Measurements from ENCODE around the gene DCP2.
A peak's percentile ranks its signal among the peaks of the same experiment; 100 is the strongest.
"Not testable (repeated sequence)": the region's sequence is repeated elsewhere in the genome, so short reads cannot be mapped to it uniquely, and the experiment has no call there.

Gene DCP2

DNA sequence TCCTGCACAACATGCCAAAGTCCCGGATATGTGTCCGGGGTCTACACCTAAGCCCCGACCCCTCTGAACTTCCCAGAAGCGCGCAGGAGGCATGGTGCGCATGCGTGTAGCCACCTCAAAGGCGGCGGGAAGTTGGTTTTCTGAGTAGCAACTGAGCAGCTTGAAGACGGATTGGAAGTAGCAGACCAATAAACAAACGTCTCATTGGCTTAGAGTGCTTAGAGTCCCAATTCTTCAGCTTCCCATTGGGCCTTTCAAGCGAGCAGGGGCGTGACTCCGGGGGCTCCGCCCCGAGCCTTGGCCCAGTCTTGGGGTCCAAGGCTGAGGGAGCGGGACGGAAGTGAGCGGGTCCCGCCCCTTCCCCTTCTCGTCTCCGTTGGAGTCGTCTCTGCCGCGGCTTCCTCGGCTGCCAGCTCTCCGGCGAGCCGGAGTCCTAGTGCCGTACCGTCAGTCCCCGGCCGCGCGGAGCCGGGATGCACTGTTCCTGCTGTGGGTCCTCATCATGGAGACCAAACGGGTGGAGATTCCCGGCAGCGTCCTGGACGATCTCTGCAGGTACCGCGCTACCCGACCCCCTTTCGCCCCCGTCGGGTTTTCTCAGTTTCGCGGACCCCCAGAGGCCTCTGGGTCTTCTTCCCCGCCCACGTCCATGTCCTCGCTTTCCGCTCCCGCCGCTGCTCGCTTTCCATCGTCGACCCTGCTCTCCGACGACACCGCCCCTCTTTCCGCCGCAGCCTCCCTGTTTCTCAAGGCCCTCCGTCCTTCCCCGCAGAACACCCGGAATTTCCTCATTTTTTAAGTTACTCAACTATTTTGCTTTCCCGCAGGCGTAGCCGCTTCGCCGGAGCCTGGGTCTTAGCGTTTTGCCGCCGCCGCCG lies at the start of gene DCP2:
TSS of gene DCP2 (plus strand) at position 367 of the 878 bp plus-strand sequence. CDS start at position 503, 136 bp downstream.
- DNase-seq (ENCODE audit: low read depth in 1 of 2, low spot score in 1 of 2) = peak; percentile 85 to 89

DNA sequence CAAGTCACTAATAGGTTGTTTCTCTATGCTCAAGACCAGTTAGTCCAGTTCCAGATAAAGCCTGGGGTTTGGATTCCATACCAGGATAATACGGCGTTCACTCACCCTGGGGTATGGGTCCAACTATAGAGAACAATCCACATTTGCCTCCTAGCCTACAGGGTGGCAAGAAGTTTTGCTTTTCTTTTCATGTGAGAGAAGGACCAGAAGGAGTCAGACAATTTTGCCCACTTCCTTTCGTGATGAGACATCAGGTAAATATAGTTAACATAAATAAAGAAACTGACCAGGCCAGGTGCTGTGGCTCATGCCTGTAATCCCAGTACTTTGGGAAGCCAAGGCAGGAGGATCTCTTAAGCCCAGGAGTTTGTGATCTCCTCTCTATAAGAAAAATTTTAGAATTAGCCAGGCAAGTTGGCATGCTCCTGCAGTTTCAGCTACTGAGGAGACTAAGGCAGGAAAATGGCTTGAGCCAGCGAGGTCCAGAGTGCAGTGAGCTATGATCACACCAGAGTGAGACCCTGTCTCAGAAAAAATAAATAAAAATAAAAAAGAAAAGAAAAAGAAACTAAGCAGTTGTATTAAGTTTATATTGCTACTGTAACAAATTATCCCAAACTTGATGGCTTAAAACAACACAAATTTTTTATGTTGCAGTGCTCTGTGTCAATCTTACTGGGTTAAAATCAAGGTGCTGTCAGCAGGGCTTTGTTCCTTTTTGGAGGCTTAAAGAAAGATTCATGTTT lies 47.1 kb upstream of the DCP2 start:
- DNase-seq (ENCODE audit: low read depth in 1 of 2, low spot score in 1 of 2) = no peak

DNA sequence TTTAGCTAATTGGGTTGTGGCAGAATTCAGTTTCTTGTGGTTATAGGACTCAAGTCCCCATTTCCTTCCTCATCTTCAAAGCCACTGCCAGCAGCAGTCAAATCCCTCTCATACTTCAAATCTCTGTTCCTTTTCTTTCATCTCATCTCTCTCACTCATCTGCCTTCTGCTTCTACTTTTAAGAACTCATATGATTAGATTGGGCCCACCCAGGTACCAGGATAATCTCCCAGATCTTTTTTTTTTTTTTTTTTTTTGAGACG lies 46.6 kb upstream of the DCP2 start:
- DNase-seq (ENCODE audit: low read depth in 1 of 2, low spot score in 1 of 2) = no peak

DNA sequence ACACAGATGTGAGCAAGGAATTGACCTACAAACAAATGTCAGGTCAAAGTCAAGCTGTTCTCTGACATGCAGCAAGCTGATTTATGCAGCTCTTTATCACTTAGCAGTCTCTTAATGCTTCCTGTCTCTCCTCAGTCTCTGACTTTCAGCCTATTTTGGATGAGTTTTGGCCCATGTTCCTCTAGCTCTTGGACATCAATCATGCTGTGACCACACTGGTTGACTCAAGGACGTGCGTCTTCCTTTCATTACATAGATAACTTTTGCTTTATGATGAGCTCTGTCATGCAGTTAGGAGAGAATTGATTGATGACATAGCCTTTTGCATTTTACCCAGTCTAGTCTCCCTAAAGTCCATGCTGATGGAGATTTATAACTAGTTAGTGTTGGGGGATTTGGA lies 45.1 kb upstream of the DCP2 start:
- no peak for DNase-seq (ENCODE audit: low read depth in 1 of 2, low spot score in 1 of 2)

DNA sequence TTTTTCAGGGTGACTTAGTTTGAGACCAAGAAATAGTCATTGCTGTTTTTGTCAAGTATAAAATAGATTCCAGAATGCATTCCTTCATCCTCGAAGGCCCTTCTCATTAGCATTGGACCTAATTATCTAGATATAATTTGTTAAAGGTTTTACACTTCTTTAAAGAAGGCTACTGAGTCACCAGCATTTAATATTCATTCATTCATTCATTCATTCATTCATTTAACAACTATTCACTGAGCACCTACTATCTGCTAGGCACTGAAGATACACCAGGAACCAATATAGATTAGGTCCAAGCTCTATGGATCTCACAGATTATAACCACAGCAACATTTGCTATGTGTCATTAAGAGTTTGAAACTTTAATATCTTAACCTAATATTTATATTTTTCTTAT lies 43.5 kb upstream of the DCP2 start:
- no peak for DNase-seq (ENCODE audit: low read depth in 1 of 2, low spot score in 1 of 2)

DNA sequence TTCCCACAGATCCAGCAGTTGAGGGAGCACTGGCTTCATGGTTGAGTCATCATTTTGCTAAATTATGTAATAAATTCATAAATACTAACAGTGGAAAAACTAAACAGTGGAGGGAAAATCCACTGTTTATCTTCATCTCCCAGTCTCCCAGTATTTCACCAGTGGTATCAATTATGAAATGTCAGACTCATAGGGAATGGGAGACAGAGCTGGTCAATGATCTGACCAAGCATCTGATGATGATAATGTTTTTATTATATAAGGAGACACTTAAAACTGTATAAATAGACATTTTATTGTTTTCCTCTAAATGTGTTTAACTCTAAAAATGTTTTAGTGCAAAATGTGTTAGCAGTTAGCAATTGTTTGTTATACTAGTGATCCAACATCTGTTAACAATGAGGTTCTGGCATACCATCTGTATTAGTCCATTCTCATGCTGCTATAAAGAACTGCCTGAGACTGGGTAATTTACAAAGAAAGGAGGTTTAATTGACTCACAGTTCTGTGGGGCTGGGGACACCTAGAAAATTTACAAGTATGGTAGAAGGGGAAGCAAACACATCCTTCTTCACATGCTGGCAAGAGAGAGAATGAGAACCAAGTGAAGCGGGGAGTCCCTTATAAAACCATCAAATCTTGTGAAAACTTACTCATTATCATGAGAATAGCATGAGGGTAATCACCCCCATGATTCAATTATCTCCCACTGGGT lies 42.8 kb upstream of the DCP2 start:
- DNase-seq (ENCODE audit: low read depth in 1 of 2, low spot score in 1 of 2) = no peak

DNA sequence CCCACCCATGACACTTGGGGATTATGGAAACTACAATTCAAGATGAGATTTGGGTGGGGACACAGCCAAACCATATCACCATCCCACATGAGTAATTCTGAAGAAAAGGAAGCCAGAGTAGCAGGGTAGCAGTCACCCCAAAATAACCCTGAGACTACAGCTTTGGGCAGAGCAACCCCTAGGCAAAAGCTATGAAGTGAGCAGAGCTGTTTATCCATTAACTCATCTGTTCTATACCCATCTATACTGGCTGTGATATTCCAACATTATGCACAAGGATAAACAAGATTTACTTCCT lies 42.3 kb upstream of the DCP2 start:
- no peak for DNase-seq (ENCODE audit: low read depth in 1 of 2, low spot score in 1 of 2)

DNA sequence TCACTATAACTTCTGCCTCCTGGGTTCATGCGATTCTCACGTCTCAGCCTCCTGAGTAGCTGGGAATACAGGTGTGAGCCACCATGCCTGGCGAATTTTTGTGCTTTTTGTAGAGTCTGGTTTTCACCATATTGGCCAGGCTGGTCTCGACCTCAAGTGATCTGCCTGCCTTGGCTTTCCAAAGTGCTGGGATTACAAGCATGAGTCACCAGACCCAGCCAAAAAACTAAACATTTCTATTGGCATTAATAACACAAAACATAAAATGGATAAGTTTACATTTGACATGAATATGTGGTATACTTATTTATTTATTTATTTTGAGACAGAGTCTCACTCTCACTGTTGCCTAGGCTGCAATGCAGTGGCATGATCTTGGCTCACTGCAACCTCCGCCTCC lies 40.9 kb upstream of the DCP2 start:
- no peak for DNase-seq (ENCODE audit: low read depth in 1 of 2, low spot score in 1 of 2)

DNA sequence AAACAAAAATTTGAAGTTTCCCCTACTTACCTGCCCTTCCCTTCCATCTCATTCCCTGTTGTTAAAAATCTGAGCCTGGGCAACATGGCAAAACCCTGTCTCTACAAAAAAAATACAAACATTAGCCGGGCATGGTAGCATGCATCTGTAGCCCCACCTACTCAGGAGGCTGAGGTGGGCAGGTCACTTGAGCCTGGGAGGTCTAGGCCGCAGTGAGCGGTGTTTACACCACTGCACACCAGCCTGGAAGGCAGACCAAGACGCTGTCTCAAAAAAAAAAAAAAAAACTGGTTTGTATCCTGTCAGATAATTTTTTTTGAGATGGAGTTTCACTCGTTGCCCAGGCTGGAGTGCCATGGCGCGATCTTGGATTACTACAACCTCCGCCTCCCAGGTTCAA lies 38.3 kb upstream of the DCP2 start:
- DNase-seq (ENCODE audit: low read depth in 1 of 2, low spot score in 1 of 2) = no peak

DNA sequence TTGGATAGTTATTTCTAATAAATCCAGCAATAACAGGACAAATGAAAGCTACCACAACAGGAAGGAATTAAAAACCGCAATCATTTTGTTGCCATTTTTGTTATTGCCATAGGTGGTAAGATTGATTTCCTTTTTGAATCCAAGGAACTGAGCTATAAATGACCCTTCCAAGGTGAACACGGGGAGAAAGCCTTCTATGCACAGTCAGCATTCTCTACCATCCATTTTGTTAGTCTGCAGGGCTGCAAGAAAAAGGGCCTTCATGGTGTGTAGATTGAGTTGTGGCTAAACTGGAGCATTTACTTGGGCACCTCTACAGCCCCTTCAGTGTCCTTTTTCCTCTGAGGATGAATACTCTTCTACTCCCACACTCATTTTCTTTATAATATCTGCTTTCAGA lies 35.9 kb upstream of the DCP2 start:
- DNase-seq (ENCODE audit: low read depth in 1 of 2, low spot score in 1 of 2) = no peak

DNA sequence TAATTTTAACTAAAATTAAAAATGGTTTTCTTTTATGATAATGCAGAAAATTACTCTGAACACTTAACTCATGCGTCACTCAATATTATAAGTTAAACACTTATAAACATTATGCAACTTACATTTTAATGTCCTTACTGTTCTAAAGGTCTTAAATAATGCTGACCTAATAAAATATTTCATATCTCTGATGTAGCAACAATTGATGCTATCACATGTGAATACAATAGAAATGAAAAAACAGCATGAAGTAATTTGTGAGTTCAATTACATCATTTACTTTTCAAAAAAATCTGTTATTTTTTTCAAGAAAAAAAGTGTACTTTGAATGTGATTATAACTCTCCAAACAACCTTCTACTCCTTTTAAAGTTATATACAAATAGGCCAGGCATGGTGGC lies 28.1 kb upstream of the DCP2 start:
- DNase-seq (ENCODE audit: low read depth in 1 of 2, low spot score in 1 of 2) = no peak

DNA sequence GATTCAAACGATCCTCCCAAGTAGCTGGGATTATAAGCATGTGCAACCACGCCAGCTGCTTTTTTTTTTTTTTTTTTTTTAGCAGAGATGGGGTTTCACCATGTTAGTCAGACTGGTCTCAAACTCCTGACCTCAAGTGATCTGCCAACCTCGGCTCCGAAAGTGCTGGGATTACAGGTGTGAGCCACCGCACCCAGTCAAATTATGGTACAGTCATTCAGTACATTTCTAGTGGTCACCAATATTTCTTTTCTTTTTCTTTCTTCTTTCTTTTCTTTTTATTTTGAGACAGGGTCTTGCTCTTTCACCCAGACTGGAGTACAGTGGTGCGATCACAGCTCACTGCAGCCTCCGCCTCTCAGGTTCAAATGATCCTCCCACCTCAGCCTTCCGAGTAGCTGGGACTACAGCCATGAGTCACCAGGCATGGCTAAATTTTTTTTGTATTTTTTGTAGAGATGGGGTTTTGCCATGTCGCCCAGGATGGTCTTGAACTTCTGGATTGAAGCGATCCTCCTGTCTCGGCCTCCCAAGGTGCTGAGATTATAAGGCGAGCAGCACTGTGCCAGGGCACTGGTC lies 25.4 kb upstream of the DCP2 start:
- no peak for DNase-seq (ENCODE audit: low read depth in 1 of 2, low spot score in 1 of 2)

DNA sequence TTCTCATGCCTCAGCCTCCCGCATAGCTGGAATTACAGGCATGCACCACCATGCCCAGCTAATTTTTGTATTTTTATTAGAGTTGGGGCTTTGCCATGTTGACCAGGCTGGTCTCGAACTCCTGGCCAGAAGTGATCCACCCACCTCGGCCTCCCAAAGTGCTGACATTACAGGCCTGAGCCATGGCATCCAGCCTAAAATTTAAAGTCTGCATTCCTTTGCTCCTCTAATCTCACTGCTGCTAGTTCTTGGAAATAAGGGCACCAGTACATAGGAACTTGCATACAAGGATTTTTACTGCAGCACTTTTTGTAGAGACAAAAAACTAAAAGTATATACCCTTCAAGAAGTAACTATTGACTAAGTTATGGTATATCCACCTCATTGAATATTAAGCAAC lies 20.0 kb upstream of the DCP2 start:
- DNase-seq (ENCODE audit: low read depth in 1 of 2, low spot score in 1 of 2) = no peak

DNA sequence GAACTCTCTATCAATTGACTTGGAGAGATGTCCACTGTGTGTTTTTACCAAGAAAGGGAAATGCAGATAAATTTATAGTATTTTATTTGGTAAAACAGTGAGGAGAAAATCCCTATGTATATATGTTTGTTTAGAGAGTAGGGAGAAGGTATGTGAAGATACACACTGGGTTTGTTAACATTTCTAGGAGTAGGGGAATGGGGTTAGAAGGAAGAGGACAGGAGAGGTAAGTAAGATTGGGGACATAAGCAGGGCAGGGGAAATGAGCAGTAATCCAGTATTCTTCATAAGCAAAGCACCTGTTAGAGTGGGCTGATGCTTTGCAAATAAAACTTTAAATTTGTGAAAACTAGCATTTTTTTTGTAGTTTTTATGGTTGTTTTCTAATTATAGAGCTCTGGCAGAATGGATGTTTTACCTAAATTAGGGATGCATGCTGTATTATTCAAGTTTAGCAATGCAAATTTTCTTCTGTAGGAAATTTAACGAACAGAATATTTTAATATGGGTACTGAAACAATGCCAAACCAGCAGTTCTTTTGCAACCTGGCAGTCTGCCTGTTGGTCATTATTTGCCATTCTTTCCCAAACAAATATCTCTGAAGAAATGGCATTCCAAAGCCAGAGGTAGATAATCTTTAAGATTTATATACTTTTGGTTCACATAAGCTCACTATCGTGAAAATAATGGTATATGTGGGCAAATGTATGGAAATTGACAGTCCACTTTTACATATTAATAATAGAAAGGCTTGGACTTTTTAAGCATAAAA lies 19.4 kb upstream of the DCP2 start:
- no peak for DNase-seq (ENCODE audit: low read depth in 1 of 2, low spot score in 1 of 2)

DNA sequence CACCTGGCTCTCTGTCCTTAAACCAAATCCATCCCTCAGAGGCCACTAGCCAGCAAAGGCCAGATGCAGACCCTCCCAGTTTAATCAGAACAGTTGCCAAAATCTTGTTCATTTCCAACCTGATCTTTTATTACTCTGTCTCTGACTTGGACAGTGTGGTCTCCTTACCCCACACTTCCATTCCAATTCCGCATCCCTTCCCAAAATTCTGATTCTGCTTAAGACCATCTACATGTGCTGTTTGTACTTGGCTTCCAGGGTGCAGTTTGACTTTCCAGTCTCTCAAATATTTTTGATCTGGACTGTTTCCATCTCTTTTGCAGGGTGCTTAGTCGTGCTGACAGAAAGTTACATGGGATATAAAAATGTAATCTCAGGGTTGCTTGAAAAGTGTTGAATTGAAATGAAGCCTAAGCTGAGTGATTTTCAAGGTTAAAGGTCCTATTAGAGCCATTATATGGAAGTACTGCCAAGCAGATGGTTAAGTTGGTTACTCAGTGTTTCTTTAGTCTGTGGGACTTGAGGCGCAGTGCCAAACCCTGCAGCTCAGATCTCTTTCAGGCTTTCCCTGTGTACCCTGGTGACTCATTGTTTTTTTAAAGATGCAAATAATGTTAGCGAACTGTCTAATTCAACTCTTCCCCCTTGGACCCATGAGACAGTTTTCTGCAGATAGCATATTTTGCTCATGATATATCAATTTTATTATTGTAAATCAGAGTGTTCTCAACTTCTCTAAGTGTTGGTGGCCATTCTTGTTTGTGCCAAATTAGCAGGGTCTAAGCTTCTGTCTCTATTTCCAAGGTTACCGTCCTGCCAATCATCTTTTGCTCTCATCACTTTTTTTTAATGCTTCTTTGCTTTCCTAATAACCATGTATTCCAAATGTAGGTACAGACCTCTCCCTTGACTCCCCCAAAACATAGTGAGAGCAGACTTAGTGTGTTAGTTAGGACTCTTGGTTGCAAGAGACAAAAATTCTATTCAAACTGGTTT lies 18.2 kb upstream of the DCP2 start:
- no peak for DNase-seq (ENCODE audit: low read depth in 1 of 2, low spot score in 1 of 2)

DNA sequence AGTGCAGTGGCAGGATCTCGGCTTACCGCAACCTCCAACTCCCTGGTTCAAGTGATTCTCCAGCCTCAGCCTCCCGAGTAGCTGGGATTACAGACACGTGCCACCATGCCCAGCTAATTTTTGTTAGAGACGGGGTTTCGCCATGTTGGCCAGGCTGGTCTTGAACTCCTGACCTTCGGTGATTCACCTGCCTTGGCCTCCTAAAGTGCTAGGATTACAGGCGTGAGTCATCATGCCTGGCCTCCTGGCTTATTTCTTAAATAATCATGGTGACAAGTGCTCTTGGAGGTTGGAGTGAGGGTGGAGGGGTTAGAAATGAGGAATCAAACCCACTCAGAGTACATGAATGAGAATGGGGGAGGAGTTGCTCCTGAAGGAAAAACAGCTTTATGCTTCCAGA lies 16.7 kb upstream of the DCP2 start:
- DNase-seq (ENCODE audit: low read depth in 1 of 2, low spot score in 1 of 2) = not testable (repeated sequence)

DNA sequence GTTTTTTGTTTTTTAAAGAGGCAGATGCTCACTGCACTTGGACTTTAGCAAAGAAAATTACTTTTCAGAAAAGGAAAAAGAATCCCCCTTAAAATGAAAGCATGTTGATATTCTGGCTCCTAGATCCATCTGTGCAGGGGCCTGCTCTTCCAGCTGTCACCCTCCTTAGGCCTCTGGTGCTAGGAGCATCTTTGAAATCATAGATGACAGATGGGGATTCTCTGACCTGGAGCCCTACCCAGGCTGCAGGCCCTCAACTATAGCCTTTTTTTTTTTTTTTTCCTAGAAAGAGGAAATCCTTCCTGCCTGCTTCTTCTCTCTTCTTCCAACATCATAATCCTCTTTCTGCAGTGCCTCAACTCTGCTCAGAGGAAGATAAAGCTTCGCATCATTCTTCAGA lies 16.3 kb upstream of the DCP2 start:
- DNase-seq (ENCODE audit: low read depth in 1 of 2, low spot score in 1 of 2) = no peak

DNA sequence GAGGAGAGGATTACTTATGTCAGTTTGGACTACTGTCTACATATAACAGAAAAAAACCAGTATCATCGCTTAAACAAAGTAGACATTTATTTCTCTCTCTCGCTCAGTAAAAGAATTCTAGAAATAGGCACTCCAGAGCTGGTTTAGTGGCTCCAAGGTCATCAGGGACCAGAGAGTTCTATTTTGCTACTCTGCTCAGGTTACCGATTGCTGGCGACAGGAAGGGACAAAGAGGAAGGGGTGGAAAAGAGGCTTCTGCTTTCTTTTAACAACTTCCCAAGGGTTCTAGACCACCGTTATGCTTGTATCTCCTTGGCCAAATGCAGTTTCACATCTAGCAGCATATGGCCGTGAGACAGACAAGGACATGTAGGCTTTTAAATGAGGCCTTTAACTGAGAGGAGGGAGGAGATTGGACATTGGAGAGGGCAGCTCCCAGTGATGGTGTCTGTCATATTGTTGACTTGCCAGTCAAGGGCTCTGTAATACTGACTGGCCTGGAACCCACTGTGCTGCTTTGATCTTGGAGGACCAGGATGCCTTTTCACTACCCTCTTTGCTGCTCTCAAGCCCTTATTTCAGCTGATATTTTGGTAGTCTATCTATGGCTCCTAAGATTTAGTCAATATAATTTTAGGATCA lies 15.6 kb upstream of the DCP2 start:
- no peak for DNase-seq (ENCODE audit: low read depth in 1 of 2, low spot score in 1 of 2)

DNA sequence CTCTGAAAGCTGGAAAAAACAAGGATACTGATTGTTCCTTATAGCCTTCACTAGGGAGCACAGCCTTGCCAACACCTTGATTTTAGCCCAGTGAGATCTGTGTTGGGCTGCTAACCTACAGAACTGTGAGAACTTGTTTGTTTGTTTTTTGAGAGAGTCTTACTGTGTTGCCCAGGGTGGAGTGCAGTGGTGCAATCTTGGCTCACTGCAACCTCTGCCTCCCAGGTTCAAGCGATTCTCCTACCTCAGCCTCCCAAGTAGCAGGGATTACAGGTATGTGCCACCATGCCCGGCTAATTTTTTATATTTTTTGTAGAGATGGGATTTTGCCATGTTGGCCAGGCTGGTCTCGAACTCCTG lies 13.2 kb upstream of the DCP2 start:
- not testable (repeated sequence) for DNase-seq (ENCODE audit: low read depth in 1 of 2, low spot score in 1 of 2)

All from activated T-helper 1 cell treated with anti-CD3 and anti-CD28 coated beads, Interleukin-2, amount 50 U/mL, for 16 hours (primary cell).